RWPE2 (cell line): ENCODE measurements around the gene ALG1L2.
"Not testable (repeated sequence)": the region's sequence is repeated elsewhere in the genome, so short reads cannot be mapped to it uniquely, and the experiment has no call there.

Experiments used
- ATAC-seq: fragments of 200-7000 bp; cut with Tn5 transposase; 3 replicates; pipeline ENCODE4 v1.9.1; 2021; ENCODE audit warnings: low read depth
- DNase-seq: peaks from one replicate; pipeline ENCODE4 v3.0.0-alpha.2; 2020; ENCODE audit warnings: low spot score
- H3K27ac ChIP-seq: fragments of 450-650 bp; 2 replicates; pipeline ENCODE4 v1.5.1; 2017; ENCODE audit warnings: mild to moderate bottlenecking; ENCODE audit not compliant: poor library complexity, severe bottlenecking
- H3K27me3 ChIP-seq: fragments of 250-450 bp; sonication (Bioruptor Pico); 2 replicates; pipeline ENCODE4 v1.5.1; 2021; ENCODE audit warnings: mild to moderate bottlenecking, moderate library complexity; ENCODE audit not compliant: insufficient read depth, poor library complexity, severe bottlenecking
- H3K36me3 ChIP-seq: fragments of 250-450 bp; sonication (Bioruptor Pico); 2 replicates; pipeline ENCODE4 v1.5.1; 2020; ENCODE audit warnings: low read depth, mild to moderate bottlenecking, moderate library complexity
- H3K4me1 ChIP-seq: fragments of 250-450 bp; sonication (Bioruptor Pico); 2 replicates; pipeline ENCODE4 v1.5.1; 2021; ENCODE audit warnings: mild to moderate bottlenecking, moderate library complexity; ENCODE audit not compliant: insufficient read depth, poor library complexity, severe bottlenecking
- H3K4me3 ChIP-seq: fragments of 250-450 bp; sonication (Bioruptor Pico); 2 replicates; pipeline ENCODE4 v1.5.1; 2021; ENCODE audit warnings: mild to moderate bottlenecking, moderate library complexity; ENCODE audit not compliant: severe bottlenecking
- H3K9me3 ChIP-seq: fragments of 250-450 bp; sonication (Bioruptor Pico); 2 replicates; pipeline ENCODE4 v1.5.1; 2021; ENCODE audit warnings: mild to moderate bottlenecking, moderate library complexity; ENCODE audit not compliant: severe bottlenecking
- CTCF ChIP-seq: fragments of 450-650 bp; IDR thresholded peaks from one replicate; pipeline ENCODE4 v1.5.1; 2017; ENCODE audit warnings: mild to moderate bottlenecking, moderate library complexity; ENCODE audit not compliant: poor library complexity, severe bottlenecking

Gene ALG1L2

GRCh38 chr3:130057536-130058266, 23.9 kb upstream of the ALG1L2 start:
- not testable (repeated sequence) for DNase-seq

GRCh38 chr3:130058267-130058657, 23.4 kb upstream of the ALG1L2 start:
- not testable (repeated sequence) for H3K4me3 ChIP-seq, H3K36me3 ChIP-seq, DNase-seq, H3K9me3 ChIP-seq, H3K4me1 ChIP-seq, ATAC-seq, H3K27ac ChIP-seq, H3K27me3 ChIP-seq

More at GRCh38 chr3:130057536-130058266, 23.9 kb upstream of the ALG1L2 start:
- not testable (repeated sequence) for H3K4me1 ChIP-seq, H3K27me3 ChIP-seq, H3K27ac ChIP-seq, H3K4me3 ChIP-seq, ATAC-seq, H3K36me3 ChIP-seq, H3K9me3 ChIP-seq

DNA sequence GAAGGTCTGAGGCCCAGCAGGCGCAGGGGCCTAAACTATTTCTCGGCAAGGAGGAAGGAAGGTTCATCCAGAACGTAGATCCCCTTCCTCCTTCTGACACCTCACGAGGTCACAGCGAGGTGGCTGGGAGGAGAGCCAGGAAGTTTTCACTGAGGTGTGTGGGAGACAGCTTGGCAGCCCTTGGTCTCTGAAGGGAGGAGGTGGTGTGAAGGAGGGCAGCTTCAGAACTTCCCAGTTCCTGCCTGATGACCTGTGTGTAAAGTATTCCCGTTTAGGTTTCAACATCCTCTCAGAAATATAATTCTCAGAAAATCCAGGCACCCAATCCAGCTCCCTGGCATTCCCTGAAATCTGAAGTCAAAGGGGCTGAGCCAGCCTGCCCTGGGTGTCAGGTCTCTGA, 22.9 kb upstream of the ALG1L2 start:
- ATAC-seq, H3K4me3 ChIP-seq, H3K36me3 ChIP-seq, H3K4me1 ChIP-seq, DNase-seq, H3K27ac ChIP-seq, H3K9me3 ChIP-seq, H3K27me3 ChIP-seq: not testable (repeated sequence)

GRCh38 chr3:130059162-130059561, 22.5 kb upstream of the ALG1L2 start:
- not testable (repeated sequence) for DNase-seq, H3K36me3 ChIP-seq, ATAC-seq, H3K27ac ChIP-seq, H3K27me3 ChIP-seq, H3K4me1 ChIP-seq, H3K4me3 ChIP-seq, H3K9me3 ChIP-seq

DNA sequence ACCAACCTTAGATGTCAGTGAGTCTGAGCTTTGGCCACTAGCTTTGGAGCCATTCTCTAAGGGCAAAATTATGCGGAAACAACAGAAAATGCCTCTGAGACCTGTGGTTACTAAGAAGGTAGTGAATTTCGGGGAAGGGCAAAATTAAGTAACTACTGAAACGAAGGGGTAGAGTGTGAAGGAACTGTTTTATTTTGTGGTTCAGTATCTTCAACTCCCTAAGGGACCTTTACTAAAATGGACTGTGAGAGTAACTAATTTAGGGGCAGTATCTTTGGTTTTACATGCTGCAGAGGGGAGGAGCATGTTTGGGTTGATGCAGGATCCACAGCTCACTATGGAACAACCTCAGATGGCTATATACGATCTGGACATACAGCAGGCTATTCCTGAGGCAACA, 8.0 kb upstream of the ALG1L2 start:
- Histone ChIP-seq H3K4me1 (no peaks in the 10 kb centered on the region), H3K9me3 (no peaks in the 10 kb centered on the region), H3K27ac (no peak overlapping the region), H3K4me3 (no peak overlapping the region), H3K36me3 (no peaks in the 10 kb centered on the region), H3K27me3 (no peaks in the 10 kb centered on the region)
- no peak for TF ChIP-seq CTCF
- ATAC-seq, result no peak
- no peak for DNase-seq

GRCh38 chr3:130077636-130078035, 4.0 kb upstream of the ALG1L2 start:
- no peaks in the 10 kb centered on the region for H3K4me1 ChIP-seq
- H3K27ac ChIP-seq, result no peak overlapping the region
- TF ChIP-seq CTCF, result no peak
- H3K4me3 ChIP-seq, result no peak overlapping the region
- no peak for DNase-seq
- H3K9me3 ChIP-seq, result no peaks in the 10 kb centered on the region
- H3K36me3 ChIP-seq, result no peaks in the 10 kb centered on the region
- no peak for ATAC-seq
- no peaks in the 10 kb centered on the region for H3K27me3 ChIP-seq

DNA sequence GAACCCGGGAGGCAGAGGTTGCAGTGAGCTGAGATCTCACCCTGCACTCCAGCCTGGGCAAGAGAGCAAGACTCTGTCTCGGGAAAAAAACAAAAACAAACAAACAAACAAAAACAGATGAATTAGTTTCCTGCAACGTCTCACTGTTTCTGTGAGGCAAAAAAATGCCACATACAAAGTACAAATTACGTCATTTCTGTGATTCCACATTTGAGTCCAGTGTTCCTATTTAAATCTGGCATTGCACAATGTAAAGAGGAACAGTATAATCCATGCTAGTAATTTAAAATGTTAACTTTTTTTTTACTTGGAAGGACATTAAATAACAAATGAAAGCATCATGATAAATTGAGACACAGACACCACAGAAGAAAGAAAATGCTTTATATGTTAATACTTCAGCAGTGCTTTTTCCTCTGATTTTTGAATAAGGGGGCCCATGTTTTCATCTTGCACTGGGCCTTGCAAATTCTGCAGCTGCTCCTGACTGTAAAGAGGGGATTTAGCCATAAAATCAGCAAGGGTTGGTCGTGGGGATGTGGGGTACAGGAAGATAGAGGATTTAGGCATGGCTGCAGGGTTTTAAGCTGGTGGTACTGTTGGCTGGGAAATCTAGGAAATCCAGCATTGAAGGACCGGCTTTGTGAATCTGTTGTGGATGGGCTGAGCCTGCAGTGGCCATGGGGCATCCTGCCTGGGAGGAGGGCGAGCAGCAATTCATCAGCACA, 1.9 kb downstream of the ALG1L2 start:
- not testable (repeated sequence) for DNase-seq, ATAC-seq, H3K27me3 ChIP-seq, H3K36me3 ChIP-seq, H3K4me3 ChIP-seq, H3K4me1 ChIP-seq, H3K9me3 ChIP-seq, H3K27ac ChIP-seq
